MM.1S (cell line): ENCODE measurements around the gene EXOC1L.

ENCODE experiments used
- CTCF ChIP-seq: fragments of 300-600 bp; sonication (generic); IDR thresholded peaks from 2 replicates; pipeline ENCODE4 v1.5.1; 2016; ENCODE audit warnings: antibody characterized with exemption, low read length, mixed read lengths
- EZH2 ChIP-seq: fragments of 300-600 bp; sonication (generic); optimal IDR thresholded peaks from 2 replicates; pipeline ENCODE3; 2017; ENCODE audit warnings: low read depth, mild to moderate bottlenecking, antibody characterized with exemption, low read length, mixed read lengths
- EZH2phosphoT487 ChIP-seq: fragments of 300-600 bp; sonication (generic); IDR thresholded peaks from 2 replicates; pipeline ENCODE4 v1.6.1; 2018; ENCODE audit warnings: antibody characterized with exemption, low read length

GRCh38 chr4:55854129-55854528, 34.5 kb downstream of the EXOC1L start:
- TF ChIP-seq CTCF (no peak), EZH2 (no peak), EZH2phosphoT487 (no peak)
